H54 (cell line): ENCODE measurements around the gene NUDT13.
"Not testable (repeated sequence)": the region's sequence is repeated elsewhere in the genome, so short reads cannot be mapped to it uniquely, and the experiment has no call there.

Experiments used
- DNase-seq: peaks from one replicate; pipeline ENCODE4 v3.0.0; 2011; ENCODE audit warnings: low spot score, mixed read lengths; ENCODE audit not compliant: insufficient read length
- FAIRE-seq: peaks from 3 replicates; lab custom pipeline; 2011; peaks lifted over from hg19 to GRCh38; lab: Jason Lieb, UNC
- POLR2A ChIP-seq: IDR thresholded peaks from 2 replicates; pipeline ENCODE4 v1.6.1; 2011; ENCODE audit warnings: low read depth, mild to moderate bottlenecking, low read length

Gene NUDT13

GRCh38 chr10:73119457-73119856 is 9.2 kb downstream of the NUDT13 start:
- DNase-seq (no peak), FAIRE-seq (no peak)
- no peak for TF ChIP-seq POLR2A

DNA sequence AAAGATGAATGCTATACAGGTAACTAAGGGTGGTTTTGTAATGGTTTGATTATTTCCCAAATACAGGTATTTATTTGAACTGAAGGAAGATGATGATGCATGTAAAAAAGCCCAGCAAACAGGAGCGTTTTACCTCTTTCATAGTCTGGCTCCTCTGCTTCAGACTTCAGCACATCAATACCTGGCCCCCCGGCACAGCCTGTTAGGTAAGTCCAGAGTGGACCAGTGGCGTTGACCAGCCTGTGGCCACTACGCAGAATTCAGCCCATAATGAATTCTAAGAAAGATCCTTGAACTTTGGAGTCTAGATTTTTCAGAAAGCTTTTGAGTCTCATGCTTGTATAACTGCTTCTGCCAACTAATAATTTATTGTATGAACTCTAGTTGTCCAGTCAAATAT is 9.7 kb downstream of the NUDT13 start:
- no peak for TF ChIP-seq POLR2A
- DNase-seq (no peak), FAIRE-seq (no peak)

- TF ChIP-seq POLR2A: no peak
- FAIRE-seq: peak; percentile 87
These were observed 16.1 kb downstream of the NUDT13 start for GRCh38 chr10:73126343-73126742.

GRCh38 chr10:73131301-73131700 is 21.0 kb downstream of the NUDT13 start:
- FAIRE-seq (peak; percentile 86), DNase-seq (no peak)
- no peak for TF ChIP-seq POLR2A

More at GRCh38 chr10:73126343-73126742, 16.1 kb downstream of the NUDT13 start:
- no peak for DNase-seq

DNA sequence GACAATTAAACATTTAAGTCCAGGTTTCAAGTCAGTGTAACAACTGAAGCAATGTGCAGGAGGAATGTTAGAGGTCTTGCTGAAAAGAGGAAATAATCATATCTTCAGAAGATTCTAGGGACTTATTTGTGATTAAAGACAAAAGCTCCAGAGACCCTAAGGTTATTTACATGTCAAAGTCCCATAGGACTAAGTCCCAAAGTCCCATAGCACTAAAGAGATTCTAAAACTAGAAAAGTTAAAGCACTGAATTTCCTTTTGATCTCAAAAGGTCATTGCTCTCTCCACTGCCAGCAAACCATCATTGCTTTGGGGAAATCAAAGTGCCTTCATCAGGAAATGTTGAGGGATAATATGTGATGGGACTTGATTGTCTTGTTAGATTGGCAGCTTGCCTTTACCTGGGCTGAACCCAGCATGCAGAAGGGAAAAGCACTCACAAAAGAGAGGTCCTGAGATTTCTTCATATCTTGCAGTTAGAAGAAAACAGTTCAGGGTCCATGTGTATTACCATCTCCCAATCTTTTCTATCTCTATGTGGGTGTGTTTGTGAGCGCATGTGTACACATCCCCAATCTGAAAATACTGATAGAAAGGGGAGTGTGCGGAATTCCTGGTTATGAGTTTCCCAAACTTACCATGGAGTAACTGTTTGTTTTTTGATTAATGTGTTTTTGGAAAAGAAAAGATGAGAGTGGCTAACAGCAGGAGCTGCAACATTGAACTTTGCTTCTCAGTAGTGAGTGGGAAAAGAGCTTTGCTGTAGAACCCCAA is 21.8 kb downstream of the NUDT13 start:
- peak; percentile 88 for FAIRE-seq
- TF ChIP-seq POLR2A: no peak
- no peak for DNase-seq

DNA sequence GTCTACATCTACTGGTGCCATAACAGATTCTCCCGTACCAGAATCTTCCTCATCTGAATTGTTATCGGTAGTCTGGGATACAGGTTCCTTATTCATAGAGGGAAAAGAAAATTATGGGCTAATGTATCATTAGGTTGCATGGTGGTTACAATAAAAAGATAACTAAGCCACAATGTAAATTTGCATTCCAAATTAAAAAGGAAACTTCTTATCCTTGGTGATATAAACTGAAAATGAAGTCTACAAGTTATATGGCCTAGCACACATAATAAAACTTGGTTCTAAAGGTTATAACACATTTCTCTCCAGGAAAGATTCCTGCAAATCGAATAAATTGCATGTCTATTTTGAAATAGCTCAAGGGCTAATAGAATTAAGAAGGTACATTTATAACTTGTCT is 24.5 kb downstream of the NUDT13 start:
- peak; percentile 33 for FAIRE-seq
- no peak for DNase-seq
- TF ChIP-seq POLR2A: no peak

GRCh38 chr10:73136627-73137026 is 26.4 kb downstream of the NUDT13 start:
- DNase-seq: no peak
- FAIRE-seq: peak; percentile 36
- TF ChIP-seq POLR2A: no peak

DNA sequence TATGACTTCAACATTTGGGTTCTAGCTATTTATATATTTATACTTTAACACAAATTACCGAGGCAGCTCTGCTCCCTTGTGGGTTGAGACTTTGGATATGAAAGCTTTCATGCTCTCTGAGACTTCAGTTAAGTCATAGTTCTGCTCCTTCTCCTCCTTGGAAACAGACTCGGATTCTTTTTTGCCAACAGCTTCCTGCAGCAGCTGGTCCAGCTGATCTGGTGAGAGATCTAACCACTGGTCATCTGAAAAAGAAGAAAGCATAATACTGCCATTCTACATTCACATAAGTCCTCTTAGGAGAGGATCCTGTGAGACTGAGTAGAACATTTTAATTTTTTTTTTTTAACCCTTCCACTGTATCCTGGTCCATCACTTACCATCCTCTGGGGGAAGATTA is 29.0 kb downstream of the NUDT13 start:
- no peak for FAIRE-seq
- no peak for TF ChIP-seq POLR2A
- DNase-seq: no peak

DNA sequence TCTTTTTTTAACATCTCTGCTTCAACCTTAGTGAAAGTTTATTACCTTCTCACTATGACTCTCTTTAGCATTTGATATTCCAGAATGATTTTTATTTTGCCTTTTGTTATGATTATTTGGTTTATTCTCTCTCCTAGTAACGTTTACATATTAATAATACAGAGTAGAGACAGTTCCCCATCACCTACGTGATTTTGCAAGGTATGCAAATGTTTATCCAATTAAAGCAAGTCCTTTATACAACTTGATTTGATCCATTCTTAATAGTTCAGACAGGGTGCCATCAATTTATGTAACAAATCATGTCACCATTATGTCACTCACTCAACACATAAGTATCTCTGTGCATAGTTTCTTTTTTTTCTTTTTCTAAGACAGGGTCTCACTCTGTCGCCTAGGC is 31.3 kb downstream of the NUDT13 start:
- FAIRE-seq (no peak), DNase-seq (no peak)
- no peak for TF ChIP-seq POLR2A

DNA sequence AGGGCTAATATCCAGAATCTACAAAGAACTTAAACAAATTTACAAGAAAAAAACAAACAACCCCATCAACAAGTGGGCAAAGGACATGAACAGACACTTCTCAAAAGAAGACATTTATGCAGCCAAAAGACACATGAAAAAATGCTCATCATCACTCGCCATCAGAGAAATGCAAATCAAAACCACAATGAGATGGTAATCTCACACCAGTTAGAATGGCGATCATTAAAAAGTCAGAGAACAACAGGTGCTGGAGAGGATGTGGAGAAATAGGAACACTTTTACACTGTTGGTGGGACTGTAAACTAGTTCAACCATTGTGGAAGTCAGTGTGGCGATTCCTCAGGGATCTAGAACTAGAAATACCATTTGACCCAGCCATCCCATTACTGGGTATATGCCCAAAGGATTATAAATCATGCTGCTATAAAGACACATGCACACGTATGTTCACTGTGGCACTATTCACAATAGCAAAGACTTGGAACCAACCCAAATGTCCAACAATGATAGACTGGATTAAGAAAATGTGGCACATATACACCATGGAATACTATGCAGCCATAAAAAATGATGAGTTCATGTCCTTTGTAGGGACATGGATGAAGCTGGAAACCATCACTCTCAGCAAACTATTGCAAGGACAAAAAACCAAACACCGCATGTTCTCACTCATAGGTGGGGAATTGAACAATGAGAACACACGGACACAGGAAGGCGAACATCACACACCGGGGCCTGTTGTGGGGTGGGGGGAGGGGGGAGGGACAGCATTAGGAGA is 40.6 kb downstream of the NUDT13 start:
- FAIRE-seq, DNase-seq: not testable (repeated sequence)

- no peak for TF ChIP-seq POLR2A
- no peak for DNase-seq
- peak; percentile 53 for FAIRE-seq
These were observed 41.8 kb downstream of the NUDT13 start for GRCh38 chr10:73152009-73152408.

DNA sequence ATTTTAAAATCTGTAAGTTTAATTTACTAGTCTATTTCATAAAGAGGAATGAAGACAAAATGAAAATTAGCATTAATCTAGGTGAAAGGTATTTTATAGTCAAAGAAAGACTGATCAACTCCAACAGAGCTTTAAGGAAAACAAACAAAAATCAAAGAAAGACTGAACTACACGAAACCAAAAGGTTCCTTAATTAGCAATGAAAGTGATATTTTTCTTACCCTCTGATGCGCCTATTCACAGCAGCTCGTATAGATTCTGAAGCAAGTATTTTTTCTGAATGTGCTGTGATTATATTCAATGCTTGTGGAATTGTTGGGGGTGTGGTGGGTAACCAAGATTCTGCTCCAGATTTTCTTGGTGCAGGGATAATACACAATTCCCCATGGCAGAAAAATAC is 45.8 kb downstream of the NUDT13 start:
- peak; percentile 57 for FAIRE-seq

GRCh38 chr10:73159038-73159648 is 48.9 kb downstream of the NUDT13 start:
- peak; percentile 93 for FAIRE-seq
- peak; percentile 19 for DNase-seq

More for the DNA sequence above, 45.8 kb downstream of the NUDT13 start:
- no peak for TF ChIP-seq POLR2A
- DNase-seq: no peak

GRCh38 chr10:73161079-73161478 is 50.8 kb downstream of the NUDT13 start:
- DNase-seq (no peak), FAIRE-seq (no peak)
- TF ChIP-seq POLR2A: no peak

More at GRCh38 chr10:73159038-73159648, 48.9 kb downstream of the NUDT13 start:
- TF ChIP-seq POLR2A: no peak
